ENCODE results near the gene CASP9.

The CASP9 gene

GRCh38 chr1:15446212-15446611 is 77.8 kb downstream of the CASP9 start:
- DNase-seq (ENCODE audit: low spot score) = no peak
- TF ChIP-seq CTCF (IDR thresholded peaks at IDR 0.05) = no peak
- H3K4me3 ChIP-seq = no peak overlapping the region
- no peak overlapping the region for H3K27ac ChIP-seq

GRCh38 chr1:15445390-15446122 is 78.5 kb downstream of the CASP9 start:
- H3K4me3 ChIP-seq = no peak overlapping the region
- TF ChIP-seq CTCF (IDR thresholded peaks at IDR 0.05) = no peak
- no peak overlapping the region for H3K27ac ChIP-seq
- DNase-seq (ENCODE audit: low spot score) = no peak

- H3K27ac ChIP-seq = no peak overlapping the region
- no peak for TF ChIP-seq CTCF (IDR thresholded peaks at IDR 0.05)
- DNase-seq (ENCODE audit: low spot score) = no peak
- no peak overlapping the region for H3K4me3 ChIP-seq
These were observed 79.3 kb downstream of the CASP9 start for GRCh38 chr1:15444468-15445389.

- Histone ChIP-seq H3K4me3 (no peak overlapping the region), H3K27ac (no peak overlapping the region)
- DNase-seq (ENCODE audit: low spot score) = no peak
- no peak for TF ChIP-seq CTCF (IDR thresholded peaks at IDR 0.05)
These were observed 80.7 kb downstream of the CASP9 start for GRCh38 chr1:15443281-15443680.

GRCh38 chr1:15442759-15443158 is 81.3 kb downstream of the CASP9 start:
- no peak for DNase-seq (ENCODE audit: low spot score)
- TF ChIP-seq CTCF (IDR thresholded peaks at IDR 0.05) = no peak
- H3K4me3 ChIP-seq = no peak overlapping the region
- no peak overlapping the region for H3K27ac ChIP-seq

GRCh38 chr1:15442119-15442518 is 81.9 kb downstream of the CASP9 start:
- H3K4me3 ChIP-seq = no peak overlapping the region
- no peak for TF ChIP-seq CTCF (IDR thresholded peaks at IDR 0.05)

More at GRCh38 chr1:15442119-15442518, 81.9 kb downstream of the CASP9 start:
- no peak for DNase-seq (ENCODE audit: low spot score)
- no peak overlapping the region for H3K27ac ChIP-seq
